ENCODE measurements around the gene PREPL. TPM values are rescaled to one million over a fixed set of nuclear protein-coding genes. Genes with fewer than 3 reads are reported as not detected.
"Not testable (repeated sequence)": the region's sequence is repeated elsewhere in the genome, so short reads cannot be mapped to it uniquely, and the experiment has no call there.

PREPL gene
- total RNA-seq, 1 donor from 2014 or later, result 23.7 TPM

DNA sequence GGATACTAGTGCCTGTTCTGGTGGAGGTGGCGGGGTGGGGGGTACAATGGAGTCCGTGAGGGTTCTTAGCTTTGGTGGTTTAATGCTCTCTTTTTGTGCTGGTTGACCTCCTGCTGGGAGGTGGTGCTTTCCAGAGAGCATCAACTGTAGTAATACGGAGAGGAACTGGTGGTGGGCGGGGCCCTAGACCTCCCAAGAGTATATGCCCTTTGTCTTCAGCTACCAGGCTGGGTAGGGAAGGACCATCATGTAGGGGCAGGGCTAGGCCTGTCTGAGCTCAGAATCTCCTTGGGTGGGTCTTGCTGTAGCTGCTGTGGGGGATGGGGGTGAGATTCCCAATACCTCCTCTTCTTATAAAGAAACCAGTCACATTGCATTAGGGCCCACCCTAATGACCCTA, 27.6 kb upstream of the PREPL start:
- no peaks in the 10 kb centered on the region for H3K27me3 ChIP-seq (ENCODE audit: control insufficient read depth, insufficient read depth, low read length)
- DNase-seq (ENCODE audit: low read depth), result no peak
- no peak for FAIRE-seq
- no peaks in the 10 kb centered on the region for H3K36me3 ChIP-seq (ENCODE audit: control insufficient read depth, insufficient read depth, low read length)
- H3K4me3 ChIP-seq (ENCODE audit: low read depth, low read length), result no peak overlapping the region
- TF ChIP-seq, protein P1, sequence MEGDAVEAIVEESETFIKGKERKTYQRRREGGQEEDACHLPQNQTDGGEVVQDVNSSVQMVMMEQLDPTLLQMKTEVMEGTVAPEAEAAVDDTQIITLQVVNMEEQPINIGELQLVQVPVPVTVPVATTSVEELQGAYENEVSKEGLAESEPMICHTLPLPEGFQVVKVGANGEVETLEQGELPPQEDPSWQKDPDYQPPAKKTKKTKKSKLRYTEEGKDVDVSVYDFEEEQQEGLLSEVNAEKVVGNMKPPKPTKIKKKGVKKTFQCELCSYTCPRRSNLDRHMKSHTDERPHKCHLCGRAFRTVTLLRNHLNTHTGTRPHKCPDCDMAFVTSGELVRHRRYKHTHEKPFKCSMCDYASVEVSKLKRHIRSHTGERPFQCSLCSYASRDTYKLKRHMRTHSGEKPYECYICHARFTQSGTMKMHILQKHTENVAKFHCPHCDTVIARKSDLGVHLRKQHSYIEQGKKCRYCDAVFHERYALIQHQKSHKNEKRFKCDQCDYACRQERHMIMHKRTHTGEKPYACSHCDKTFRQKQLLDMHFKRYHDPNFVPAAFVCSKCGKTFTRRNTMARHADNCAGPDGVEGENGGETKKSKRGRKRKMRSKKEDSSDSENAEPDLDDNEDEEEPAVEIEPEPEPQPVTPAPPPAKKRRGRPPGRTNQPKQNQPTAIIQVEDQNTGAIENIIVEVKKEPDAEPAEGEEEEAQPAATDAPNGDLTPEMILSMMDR (IDR thresholded peaks at IDR 0.05; ENCODE audit: insufficient read depth, low read length, severe bottlenecking), result no peak

DNA sequence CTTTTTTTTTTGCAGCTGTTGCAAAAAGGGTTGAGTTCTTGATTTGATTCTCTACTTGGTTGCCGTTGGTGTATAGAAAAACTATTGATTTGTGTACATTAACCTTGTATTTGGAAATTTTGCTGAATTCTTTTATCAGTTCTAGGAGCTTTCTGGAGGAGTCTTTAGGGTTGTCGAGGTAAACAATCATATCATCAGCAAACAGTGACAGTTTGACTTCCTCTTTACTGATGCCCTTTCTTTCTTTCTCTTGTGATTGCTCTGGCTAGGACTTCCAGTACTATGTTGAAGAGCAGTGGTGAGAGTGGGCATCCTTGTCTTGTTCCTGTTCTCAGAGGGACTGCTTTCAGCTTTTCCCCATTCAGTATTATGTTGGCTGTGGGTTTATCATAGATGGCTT, 23.9 kb upstream of the PREPL start:
- not testable (repeated sequence) for H3K36me3 ChIP-seq (ENCODE audit: control insufficient read depth, insufficient read depth, low read length); FAIRE-seq; H3K4me3 ChIP-seq (ENCODE audit: low read depth, low read length); H3K27me3 ChIP-seq (ENCODE audit: control insufficient read depth, insufficient read depth, low read length); DNase-seq (ENCODE audit: low read depth)

DNA sequence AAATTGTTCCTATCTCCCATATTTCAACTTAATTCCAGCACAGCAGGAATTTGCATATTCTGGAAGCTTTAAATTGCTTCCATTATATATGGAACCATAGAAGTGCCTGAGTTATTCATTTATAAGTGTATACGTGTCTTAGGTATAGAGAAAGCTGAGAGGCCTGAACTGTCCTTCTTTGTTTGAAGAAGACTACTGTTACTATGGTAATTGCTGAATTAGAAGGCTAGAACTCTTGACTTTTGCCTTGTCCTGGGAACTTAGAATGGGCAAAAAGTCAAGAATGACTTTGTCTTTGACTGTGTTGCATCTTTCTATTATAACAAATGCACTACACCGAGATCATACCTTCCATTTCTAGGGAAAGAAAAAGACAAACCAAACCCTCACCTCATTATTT, 16.2 kb upstream of the PREPL start:
- FAIRE-seq (no peak), DNase-seq (ENCODE audit: low read depth) (no peak)
- TF ChIP-seq, protein P1 (IDR thresholded peaks at IDR 0.05; ENCODE audit: insufficient read depth, low read length, severe bottlenecking), result no peak
- H3K36me3 ChIP-seq (ENCODE audit: control insufficient read depth, insufficient read depth, low read length), result no peaks in the 10 kb centered on the region
- no peaks in the 10 kb centered on the region for H3K27me3 ChIP-seq (ENCODE audit: control insufficient read depth, insufficient read depth, low read length)
- H3K4me3 ChIP-seq (ENCODE audit: low read depth, low read length), result no peak overlapping the region

DNA sequence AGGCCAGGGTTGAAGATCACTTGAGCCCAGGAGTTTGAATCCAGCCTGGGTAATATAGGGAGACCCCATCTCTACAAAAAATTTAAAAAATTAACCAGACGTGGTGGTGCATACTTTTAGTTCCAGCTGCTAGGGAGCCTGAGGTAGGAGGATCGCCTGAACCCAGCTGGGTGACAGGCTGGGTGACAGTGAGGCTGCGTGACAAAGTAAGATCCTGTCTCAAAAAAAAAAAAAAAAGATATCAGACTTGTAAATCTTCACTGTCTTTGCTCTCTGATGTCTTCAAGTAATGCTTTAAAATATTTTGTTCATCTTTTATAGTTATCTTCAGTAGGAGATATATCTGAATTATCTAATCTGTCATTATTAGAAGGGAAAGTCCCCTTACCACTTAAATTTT, 11.0 kb upstream of the PREPL start:
- Histone ChIP-seq H3K36me3 (ENCODE audit: control insufficient read depth, insufficient read depth, low read length) (no peaks in the 10 kb centered on the region), H3K27me3 (ENCODE audit: control insufficient read depth, insufficient read depth, low read length) (no peaks in the 10 kb centered on the region), H3K4me3 (ENCODE audit: low read depth, low read length) (no peak overlapping the region)
- DNase-seq (ENCODE audit: low read depth), result no peak
- FAIRE-seq, result no peak
- TF ChIP-seq, protein P1 (IDR thresholded peaks at IDR 0.05; ENCODE audit: insufficient read depth, low read length, severe bottlenecking), result no peak

DNA sequence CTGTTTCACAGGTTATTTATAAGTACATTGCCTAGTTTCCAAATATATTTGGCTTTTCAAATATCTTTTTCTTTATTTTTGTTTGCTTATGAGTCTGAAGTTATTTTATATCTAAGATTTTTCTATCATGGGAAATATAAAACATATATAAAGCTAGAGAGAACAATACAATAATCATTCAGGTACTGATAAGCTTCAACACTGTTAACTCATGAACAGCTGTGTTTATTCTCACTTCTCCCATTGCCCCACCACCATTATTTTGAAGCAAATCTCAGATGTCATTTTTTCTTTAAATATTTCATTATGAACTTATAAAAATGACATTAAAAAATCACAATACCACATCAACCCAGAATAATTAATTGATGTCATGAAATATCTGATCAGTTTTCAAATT, 10.2 kb upstream of the PREPL start:
- Histone ChIP-seq H3K36me3 (ENCODE audit: control insufficient read depth, insufficient read depth, low read length) (no peaks in the 10 kb centered on the region), H3K4me3 (ENCODE audit: low read depth, low read length) (no peak overlapping the region), H3K27me3 (ENCODE audit: control insufficient read depth, insufficient read depth, low read length) (no peaks in the 10 kb centered on the region)
- TF ChIP-seq, protein P1 (IDR thresholded peaks at IDR 0.05; ENCODE audit: insufficient read depth, low read length, severe bottlenecking), result no peak
- DNase-seq (ENCODE audit: low read depth), result no peak
- FAIRE-seq, result no peak

DNA sequence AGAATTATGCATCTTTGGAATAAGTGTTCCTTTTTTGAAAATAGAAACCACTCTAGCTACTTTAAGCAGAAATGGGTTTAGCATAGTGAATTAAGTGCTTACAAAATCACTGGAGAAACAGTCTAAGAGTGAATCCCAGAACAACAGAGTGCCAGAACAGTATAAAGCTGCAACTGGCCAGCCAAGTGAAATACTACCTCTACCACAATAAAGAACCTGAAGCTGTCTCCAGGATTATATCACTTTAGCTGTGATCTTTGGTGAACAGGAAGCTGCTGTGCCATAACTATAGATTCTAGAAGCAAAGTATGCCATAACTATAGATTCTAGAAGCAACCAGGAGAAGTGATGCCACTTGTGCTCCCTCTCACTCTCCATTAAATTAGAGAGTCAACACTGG, 8.1 kb upstream of the PREPL start:
- DNase-seq (ENCODE audit: low read depth), result no peak
- no peak for FAIRE-seq
- TF ChIP-seq, protein P1 (IDR thresholded peaks at IDR 0.05; ENCODE audit: insufficient read depth, low read length, severe bottlenecking), result no peak

More for the DNA sequence above, 8.1 kb upstream of the PREPL start:
- no peak overlapping the region for H3K4me3 ChIP-seq (ENCODE audit: low read depth, low read length)
- H3K27me3 ChIP-seq (ENCODE audit: control insufficient read depth, insufficient read depth, low read length), result no peaks in the 10 kb centered on the region
- no peaks in the 10 kb centered on the region for H3K36me3 ChIP-seq (ENCODE audit: control insufficient read depth, insufficient read depth, low read length)
